Gastroesophageal sphincter (tissue), 4 donors: Measurements from ENCODE around the gene RAD51B. TPM values are rescaled to one million over a fixed set of nuclear protein-coding genes. Genes with fewer than 3 reads are reported as not detected.

Experiments
- ATAC-seq: fragments of 150-250 bp; one replicate; pipeline ENCODE4 v1.9.1; 2016; ENCODE audit warnings: mild to moderate bottlenecking, moderate library complexity
- H3K27ac ChIP-seq, 4 donors: fragments of 200-600 bp; sonication (generic) in 3 of 4; 1 replicate in 3 of 4; 2 replicates in 1 of 4; pipeline ENCODE4 v1.5.1; 2016 to 2019
- H3K27me3 ChIP-seq: fragments of 200-600 bp; sonication (generic); one replicate; pipeline ENCODE4 v1.5.1; 2019
- H3K36me3 ChIP-seq, 2 donors: fragments of 200-600 bp; sonication (generic); one replicate each; pipeline ENCODE4 v1.5.1; 2019; ENCODE audit warnings: control low read depth in 1 of 2
- H3K4me1 ChIP-seq, 3 donors: fragments of 200-600 bp; sonication (generic); 1 replicate in 2 of 3; 2 replicates in 1 of 3; pipeline ENCODE4 v1.5.1; 2016 to 2019; ENCODE audit warnings: control low read depth in 2 of 3
- H3K4me3 ChIP-seq, 2 donors: fragments of 200-600 bp; sonication (generic); one replicate each; pipeline ENCODE4 v1.5.1; 2019; ENCODE audit warnings: mild to moderate bottlenecking in 1 of 2, moderate library complexity in 1 of 2
- H3K9me3 ChIP-seq, 3 donors: fragments of 200-600 bp; sonication (generic); one replicate each; pipeline ENCODE4 v1.5.1; 2017 to 2019; ENCODE audit warnings: control low read depth in 2 of 3
- CTCF ChIP-seq, 4 experiments: fragments of 200-600 bp in 2 of 4; fragments of 450-650 bp in 2 of 4; sonication (generic) in 1 of 4; IDR thresholded peaks; one replicate each; pipeline ENCODE4 v1.5.1; 2017 to 2019; ENCODE audit warnings: antibody characterized with exemption in 4 of 4, mild to moderate bottlenecking in 2 of 4, moderate library complexity in 2 of 4
- EP300 ChIP-seq: sonication (generic); formaldehyde crosslinking; IDR thresholded peaks from one replicate; pipeline ENCODE4 v1.6.1; 2017; ENCODE audit warnings: antibody characterized with exemption, mild to moderate bottlenecking
- POLR2A ChIP-seq, 2 donors: fragments of 450-650 bp; IDR thresholded peaks; one replicate each; pipeline ENCODE4 v1.6.1; 2017; ENCODE audit warnings: antibody characterized with exemption in 2 of 2, mild to moderate bottlenecking in 2 of 2, moderate library complexity in 1 of 2
- POLR2AphosphoS5 ChIP-seq: sonication (generic); formaldehyde crosslinking; IDR thresholded peaks from one replicate; pipeline ENCODE4 v1.6.1; 2017; ENCODE audit warnings: antibody characterized with exemption
- WGBS, 2 donors: methylation state at CpG; one replicate each; pipeline ENCODE4 v1.1.5; 2018; ENCODE audit warnings: low coverage in 1 of 2; 5-methylcytosine and 5-hydroxymethylcytosine counted together
- total RNA-seq, 4 donors: library from RNA; depleted of rRNA; stranded (reverse); fragments of >200 nt; gene quantifications; one replicate each; pipeline ENCODE4 v1.1.0, GENCODE V29; 2016

The RAD51B gene
- total RNA-seq, 4 donors from 2014 or later, result 5.1 to 7.0 (median 6.0) TPM

- H3K4me3 ChIP-seq, result no peak overlapping the region
- WGBS, 2 donors, result 60 to 92% methylated on average over 3 to 4 of the region's 4 CpGs
- no peaks in the 10 kb centered on the region for H3K9me3 ChIP-seq
- peak; percentile 22 for ATAC-seq
- H3K27me3 ChIP-seq, result no peaks in the 10 kb centered on the region
- H3K27ac ChIP-seq, result peak overlapping the region in 3 of 4 donors; percentile 7 to 47 (median 44)
- H3K4me1 ChIP-seq, result peaks cover 0 to 41% (median 0%) of the 10 kb centered on the region in 3 donors
- TF ChIP-seq POLR2A (IDR thresholded peaks at IDR 0.05) (no peak), POLR2AphosphoS5 (no peak), CTCF (IDR thresholded peaks at IDR 0.05) (no peak), EP300 (no peak)
- no peaks in the 10 kb centered on the region for H3K36me3 ChIP-seq
Measured at GRCh38 chr14:68322940-68323620, 503.5 kb downstream of the RAD51B start.

GRCh38 chr14:68325267-68325807, 505.8 kb downstream of the RAD51B start:
- Histone ChIP-seq H3K4me1 (peaks cover 0 to 18% (median 0%) of the 10 kb centered on the region in 3 donors), H3K4me3 (no peak overlapping the region), H3K36me3 (no peaks in the 10 kb centered on the region), H3K27ac (no peak overlapping the region), H3K9me3 (no peaks in the 10 kb centered on the region), H3K27me3 (no peaks in the 10 kb centered on the region)
- ATAC-seq, result no peak
- 89 to 97% methylated on average over 5 of the region's 5 CpGs for WGBS, 2 donors
- no peak for TF ChIP-seq POLR2A (IDR thresholded peaks at IDR 0.05)
- TF ChIP-seq CTCF (IDR thresholded peaks at IDR 0.05), result no peak
- TF ChIP-seq EP300, result no peak
- TF ChIP-seq POLR2AphosphoS5, result no peak

- Histone ChIP-seq H3K27me3 (no peaks in the 10 kb centered on the region), H3K4me1 (peaks cover 0 to 14% (median 0%) of the 10 kb centered on the region in 3 donors), H3K9me3 (no peaks in the 10 kb centered on the region), H3K4me3 (no peak overlapping the region), H3K36me3 (no peaks in the 10 kb centered on the region), H3K27ac (no peak overlapping the region)
- TF ChIP-seq EP300 (no peak), POLR2AphosphoS5 (no peak), CTCF (IDR thresholded peaks at IDR 0.05) (no peak), POLR2A (IDR thresholded peaks at IDR 0.05) (no peak)
- WGBS, 2 donors, result 60 to 82% methylated on average over 3 of the region's 3 CpGs
- ATAC-seq, result no peak
Measured at GRCh38 chr14:68327231-68327630, 507.7 kb downstream of the RAD51B start.

GRCh38 chr14:68328509-68328908, 508.9 kb downstream of the RAD51B start:
- Histone ChIP-seq H3K9me3 (no peaks in the 10 kb centered on the region), H3K36me3 (no peaks in the 10 kb centered on the region), H3K27ac (no peak overlapping the region), H3K4me1 (peaks cover 0 to 2% (median 0%) of the 10 kb centered on the region in 3 donors), H3K4me3 (no peak overlapping the region), H3K27me3 (no peaks in the 10 kb centered on the region)
- no peak for TF ChIP-seq POLR2A (IDR thresholded peaks at IDR 0.05)
- TF ChIP-seq CTCF (IDR thresholded peaks at IDR 0.05), result no peak
- TF ChIP-seq EP300, result no peak
- no peak for TF ChIP-seq POLR2AphosphoS5
- WGBS, 2 donors, result 96 to 100% methylated on average over 1 to 3 of the region's 3 CpGs
- no peak for ATAC-seq

- Histone ChIP-seq H3K36me3 (no peaks in the 10 kb centered on the region), H3K27me3 (no peaks in the 10 kb centered on the region), H3K4me1 (no peaks in the 10 kb centered on the region), H3K4me3 (no peak overlapping the region), H3K9me3 (no peaks in the 10 kb centered on the region), H3K27ac (no peak overlapping the region)
- ATAC-seq, result no peak
- 80% methylated on average over 2 of the region's 2 CpGs; no CpG with 5 or more reads in 1 of the 2 donors for WGBS, 2 donors
- TF ChIP-seq CTCF (IDR thresholded peaks at IDR 0.05) (no peak), POLR2AphosphoS5 (no peak), EP300 (no peak), POLR2A (IDR thresholded peaks at IDR 0.05) (no peak)
Measured at GRCh38 chr14:68331426-68331825, 511.8 kb downstream of the RAD51B start.
